Measurements from ENCODE around the gene PLA2G1B. TPM values are rescaled to one million over a fixed set of nuclear protein-coding genes. Genes with fewer than 3 reads are reported as not detected.

Gene PLA2G1B
- total RNA-seq, 2 donors from 2014 or later: 6,971 to 11,984 TPM

GRCh38 chr12:120301962-120302815, 25.4 kb downstream of the PLA2G1B start, which contains the start of gene SIRT4:
SIRT4 (plus strand) TSS chr12:120302321; CDS start chr12:120303562, 1,241 bp downstream.
- H3K36me3 ChIP-seq (replicated peaks in 1 of 2; ENCODE audit: insufficient read depth in 1 of 2, low read depth in 2 of 2): no peaks in the 10 kb centered on the region
- H3K4me1 ChIP-seq: peaks cover 18% of the 10 kb centered on the region
- DNase-seq (peak; percentile 91 to 95 (median 93)), ATAC-seq (peak; percentile 96)
- TF ChIP-seq CTCF (IDR thresholded peaks at IDR 0.05) (peak; percentile 71 to 89 (median 82)), POLR2A (IDR thresholded peaks at IDR 0.05) (peak in 2 of 3 donors; percentile 33 to 35)
- no peaks in the 10 kb centered on the region for H3K27me3 ChIP-seq
- no peaks in the 10 kb centered on the region for H3K9me3 ChIP-seq
- H3K27ac ChIP-seq: peak within 1 kb of the TSS; percentile 62 to 85 (median 78)
- peak within 1 kb of the TSS in 1 of 2 donors; percentile 23 for H3K4me3 ChIP-seq
- intact Hi-C loops (cut with DNase I): no loop called here
- 3 to 5% methylated on average over 31 of the region's 31 CpGs for WGBS, 2 donors

GRCh38 chr12:120292661-120293531, 34.7 kb downstream of the PLA2G1B start, which contains the start of gene RNU4-1:
RNU4-1 (minus strand) TSS chr12:120293237.
- Histone ChIP-seq H3K36me3 (replicated peaks in 1 of 2; ENCODE audit: insufficient read depth in 1 of 2, low read depth in 2 of 2) (no peaks in the 10 kb centered on the region), H3K9me3 (no peaks in the 10 kb centered on the region), H3K4me1 (peaks cover 18% of the 10 kb centered on the region), H3K4me3 (peak within 1 kb of the TSS; percentile 21 to 51), H3K27ac (peak within 1 kb of the TSS; percentile 98 to 99 (median 99)), H3K27me3 (no peaks in the 10 kb centered on the region)
- intact Hi-C loops (cut with DNase I): no loop called here
- ATAC-seq: peak; percentile 67
- peak; percentile 79 to 91 (median 84) for DNase-seq
- WGBS, 2 donors: 0% methylated on average over 29 of the region's 29 CpGs
- TF ChIP-seq CTCF (IDR thresholded peaks at IDR 0.05): peak in 1 of 7 experiments; percentile 1
- TF ChIP-seq POLR2A (IDR thresholded peaks at IDR 0.05): peak; percentile 68 to 99 (median 98)

GRCh38 chr12:120292411-120292660, 35.2 kb downstream of the PLA2G1B start:
- WGBS, 2 donors: 0% methylated on average over 17 of the region's 17 CpGs
- Histone ChIP-seq H3K9me3 (no peaks in the 10 kb centered on the region), H3K36me3 (replicated peaks in 1 of 2; ENCODE audit: insufficient read depth in 1 of 2, low read depth in 2 of 2) (no peaks in the 10 kb centered on the region), H3K4me1 (peaks cover 18% of the 10 kb centered on the region), H3K27me3 (no peaks in the 10 kb centered on the region), H3K4me3 (peak overlapping the region; percentile 21 to 51), H3K27ac (peak overlapping the region; percentile 98 to 99 (median 99))
- peak; percentile 4 for ATAC-seq
- no peak for TF ChIP-seq POLR2A (IDR thresholded peaks at IDR 0.05)
- TF ChIP-seq CTCF (IDR thresholded peaks at IDR 0.05): no peak
- no peak for DNase-seq
- intact Hi-C loops (cut with DNase I): no loop called here

- Histone ChIP-seq H3K4me1 (peaks cover 18% of the 10 kb centered on the region), H3K36me3 (replicated peaks in 1 of 2; ENCODE audit: insufficient read depth in 1 of 2, low read depth in 2 of 2) (no peaks in the 10 kb centered on the region), H3K4me3 (no peak overlapping the region), H3K27me3 (no peaks in the 10 kb centered on the region), H3K27ac (peak overlapping the region; percentile 81 to 99 (median 98)), H3K9me3 (no peaks in the 10 kb centered on the region)
- intact Hi-C loops (cut with DNase I): no loop called here
- WGBS, 2 donors: 12 to 18% methylated on average over 12 to 22 of the region's 22 CpGs
- peak; percentile 27 for ATAC-seq
- TF ChIP-seq POLR2A (IDR thresholded peaks at IDR 0.05): peak in 2 of 3 donors; percentile 45 to 49
- no peak for TF ChIP-seq CTCF (IDR thresholded peaks at IDR 0.05)
- peak; percentile 58 to 79 (median 72) for DNase-seq
Observed at GRCh38 chr12:120290609-120291305, 36.8 kb downstream of the PLA2G1B start.

Data from body of pancreas (tissue), 4 donors.